AG09309 (cell line): ENCODE measurements around the gene ATP8A2.

Source experiments
- DNase-seq: peaks from one replicate; pipeline ENCODE4 v3.0.0-alpha.2; 2010; ENCODE audit warnings: low read depth
- H3K4me3 ChIP-seq: 2 replicates; pipeline ENCODE4 v1.5.1; 2011; ENCODE audit warnings: mild to moderate bottlenecking, low read depth, low read length, moderate library complexity; ENCODE audit not compliant: control insufficient read depth
- TF ChIP-seq, protein P1 (sequence below): IDR thresholded peaks from 2 replicates; pipeline ENCODE4 v1.5.1; 2011; ENCODE audit warnings: mild to moderate bottlenecking, low read depth, low read length, inconsistent platforms; ENCODE audit not compliant: insufficient read depth, control insufficient read depth; ENCODE audit errors: missing control alignments

The ATP8A2 gene

GRCh38 chr13:25992076-25992475 is 620.3 kb downstream of the ATP8A2 start:
- DNase-seq, result no peak
- TF ChIP-seq, protein P1, sequence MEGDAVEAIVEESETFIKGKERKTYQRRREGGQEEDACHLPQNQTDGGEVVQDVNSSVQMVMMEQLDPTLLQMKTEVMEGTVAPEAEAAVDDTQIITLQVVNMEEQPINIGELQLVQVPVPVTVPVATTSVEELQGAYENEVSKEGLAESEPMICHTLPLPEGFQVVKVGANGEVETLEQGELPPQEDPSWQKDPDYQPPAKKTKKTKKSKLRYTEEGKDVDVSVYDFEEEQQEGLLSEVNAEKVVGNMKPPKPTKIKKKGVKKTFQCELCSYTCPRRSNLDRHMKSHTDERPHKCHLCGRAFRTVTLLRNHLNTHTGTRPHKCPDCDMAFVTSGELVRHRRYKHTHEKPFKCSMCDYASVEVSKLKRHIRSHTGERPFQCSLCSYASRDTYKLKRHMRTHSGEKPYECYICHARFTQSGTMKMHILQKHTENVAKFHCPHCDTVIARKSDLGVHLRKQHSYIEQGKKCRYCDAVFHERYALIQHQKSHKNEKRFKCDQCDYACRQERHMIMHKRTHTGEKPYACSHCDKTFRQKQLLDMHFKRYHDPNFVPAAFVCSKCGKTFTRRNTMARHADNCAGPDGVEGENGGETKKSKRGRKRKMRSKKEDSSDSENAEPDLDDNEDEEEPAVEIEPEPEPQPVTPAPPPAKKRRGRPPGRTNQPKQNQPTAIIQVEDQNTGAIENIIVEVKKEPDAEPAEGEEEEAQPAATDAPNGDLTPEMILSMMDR, result no peak
- H3K4me3 ChIP-seq, result no peak overlapping the region

DNA sequence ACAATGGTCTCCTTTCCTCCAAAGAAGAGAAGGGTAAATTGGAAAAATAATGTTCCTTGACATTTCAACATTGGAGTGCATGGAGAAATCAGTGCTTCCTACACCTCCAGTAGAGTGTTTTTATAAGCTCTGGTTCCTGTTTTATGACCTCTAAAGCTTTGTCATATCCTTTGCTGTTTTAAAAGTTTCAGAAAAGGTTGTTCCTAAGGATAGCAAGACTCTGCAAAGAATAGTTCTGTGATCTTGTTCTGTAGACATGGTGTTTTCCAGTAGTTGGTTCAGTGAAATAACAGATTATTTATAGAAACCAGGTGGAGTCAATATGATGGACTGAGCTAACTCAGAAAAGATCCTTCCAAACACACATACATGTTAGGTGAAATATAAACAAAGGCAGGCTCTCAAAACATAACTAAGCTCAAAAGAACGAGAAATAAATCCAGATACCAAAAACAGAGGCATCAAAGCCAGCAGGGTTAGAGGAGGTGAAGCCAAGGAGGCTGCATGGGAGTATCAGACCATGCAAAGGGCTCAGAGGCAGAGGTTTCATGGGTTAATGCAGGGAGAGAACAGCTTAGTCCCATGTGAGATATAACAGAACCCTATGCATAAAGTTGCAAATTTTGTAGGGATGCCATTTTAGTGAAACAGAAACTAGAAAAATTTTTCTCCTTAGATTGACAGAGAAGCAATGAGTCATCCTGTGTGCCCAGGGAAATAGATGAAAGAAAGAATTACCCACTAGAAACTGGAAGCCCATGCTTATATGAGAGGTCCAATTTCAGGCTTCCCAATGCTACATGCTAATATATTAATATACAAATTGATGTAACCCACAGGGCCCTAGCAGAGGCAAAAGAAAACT is 635.7 kb downstream of the ATP8A2 start:
- no peak overlapping the region for H3K4me3 ChIP-seq

GRCh38 chr13:26010487-26011207 is 638.9 kb downstream of the ATP8A2 start:
- no peak for DNase-seq
- H3K4me3 ChIP-seq, result no peak overlapping the region
- TF ChIP-seq, protein P1, result no peak

More for the DNA sequence above, 635.7 kb downstream of the ATP8A2 start:
- TF ChIP-seq, protein P1, result no peak
- no peak for DNase-seq

GRCh38 chr13:26011208-26011573 is 639.4 kb downstream of the ATP8A2 start:
- no peak for DNase-seq
- TF ChIP-seq, protein P1, result no peak
- no peak overlapping the region for H3K4me3 ChIP-seq

- DNase-seq, result no peak
- peak overlapping the region; percentile 23 for H3K4me3 ChIP-seq
- TF ChIP-seq, protein P1, result no peak
Measured at GRCh38 chr13:26011996-26012821, 640.4 kb downstream of the ATP8A2 start.

DNA sequence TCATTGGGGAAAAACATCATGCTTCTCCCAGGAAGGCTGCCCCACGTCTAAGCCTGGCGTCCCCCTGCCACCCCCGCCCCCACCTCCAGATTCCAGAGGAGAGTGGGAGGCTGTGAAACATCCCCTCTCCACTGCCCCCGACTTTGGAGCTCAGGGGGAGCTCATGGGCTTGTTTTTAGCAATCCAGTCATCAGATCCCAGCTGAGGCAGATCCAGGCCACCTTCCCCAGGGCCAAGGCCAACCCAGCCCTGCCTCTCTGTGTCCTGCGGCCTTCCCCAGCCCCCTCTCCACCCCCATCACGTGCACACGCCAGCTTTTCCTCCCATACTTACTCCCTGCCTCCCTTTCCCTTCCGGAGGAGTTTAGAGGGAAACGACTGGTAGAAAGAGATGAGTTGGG is 641.2 kb downstream of the ATP8A2 start:
- DNase-seq, result no peak
- no peak overlapping the region for H3K4me3 ChIP-seq

More for the DNA sequence above, 641.2 kb downstream of the ATP8A2 start:
- TF ChIP-seq, protein P1, result no peak
